Measurements from ENCODE around the gene STAC3.
A peak's percentile ranks its signal among the peaks of the same experiment; 100 is the strongest.

STAC3 gene

DNA sequence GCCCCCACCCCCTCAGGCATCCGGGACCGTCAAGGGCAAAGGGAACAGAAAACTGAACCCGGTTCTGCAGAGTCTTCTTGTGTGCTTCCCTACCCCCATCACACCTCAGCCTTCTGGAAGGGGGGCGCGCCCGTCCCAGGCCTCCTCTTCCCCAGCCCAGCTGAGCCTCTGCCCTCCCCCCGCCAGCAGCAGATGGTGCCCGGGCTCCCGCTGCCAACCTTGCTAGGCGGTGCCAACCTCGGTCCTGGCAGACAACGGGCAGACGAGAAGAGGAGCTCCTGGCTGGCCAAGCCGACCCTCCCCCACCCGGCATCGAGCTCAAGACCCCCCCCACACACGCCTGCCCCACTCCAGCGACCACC lies 8.7 kb downstream of the STAC3 start:
- TF ChIP-seq, protein P1, sequence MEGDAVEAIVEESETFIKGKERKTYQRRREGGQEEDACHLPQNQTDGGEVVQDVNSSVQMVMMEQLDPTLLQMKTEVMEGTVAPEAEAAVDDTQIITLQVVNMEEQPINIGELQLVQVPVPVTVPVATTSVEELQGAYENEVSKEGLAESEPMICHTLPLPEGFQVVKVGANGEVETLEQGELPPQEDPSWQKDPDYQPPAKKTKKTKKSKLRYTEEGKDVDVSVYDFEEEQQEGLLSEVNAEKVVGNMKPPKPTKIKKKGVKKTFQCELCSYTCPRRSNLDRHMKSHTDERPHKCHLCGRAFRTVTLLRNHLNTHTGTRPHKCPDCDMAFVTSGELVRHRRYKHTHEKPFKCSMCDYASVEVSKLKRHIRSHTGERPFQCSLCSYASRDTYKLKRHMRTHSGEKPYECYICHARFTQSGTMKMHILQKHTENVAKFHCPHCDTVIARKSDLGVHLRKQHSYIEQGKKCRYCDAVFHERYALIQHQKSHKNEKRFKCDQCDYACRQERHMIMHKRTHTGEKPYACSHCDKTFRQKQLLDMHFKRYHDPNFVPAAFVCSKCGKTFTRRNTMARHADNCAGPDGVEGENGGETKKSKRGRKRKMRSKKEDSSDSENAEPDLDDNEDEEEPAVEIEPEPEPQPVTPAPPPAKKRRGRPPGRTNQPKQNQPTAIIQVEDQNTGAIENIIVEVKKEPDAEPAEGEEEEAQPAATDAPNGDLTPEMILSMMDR (conservative IDR thresholded peaks at IDR 0.05; ENCODE audit: low read depth, low read length): no peak
- H3K4me3 ChIP-seq (ENCODE audit: low read depth, low read length): no peak overlapping the region
- DNase-seq (ENCODE audit: low read depth): no peak

DNA sequence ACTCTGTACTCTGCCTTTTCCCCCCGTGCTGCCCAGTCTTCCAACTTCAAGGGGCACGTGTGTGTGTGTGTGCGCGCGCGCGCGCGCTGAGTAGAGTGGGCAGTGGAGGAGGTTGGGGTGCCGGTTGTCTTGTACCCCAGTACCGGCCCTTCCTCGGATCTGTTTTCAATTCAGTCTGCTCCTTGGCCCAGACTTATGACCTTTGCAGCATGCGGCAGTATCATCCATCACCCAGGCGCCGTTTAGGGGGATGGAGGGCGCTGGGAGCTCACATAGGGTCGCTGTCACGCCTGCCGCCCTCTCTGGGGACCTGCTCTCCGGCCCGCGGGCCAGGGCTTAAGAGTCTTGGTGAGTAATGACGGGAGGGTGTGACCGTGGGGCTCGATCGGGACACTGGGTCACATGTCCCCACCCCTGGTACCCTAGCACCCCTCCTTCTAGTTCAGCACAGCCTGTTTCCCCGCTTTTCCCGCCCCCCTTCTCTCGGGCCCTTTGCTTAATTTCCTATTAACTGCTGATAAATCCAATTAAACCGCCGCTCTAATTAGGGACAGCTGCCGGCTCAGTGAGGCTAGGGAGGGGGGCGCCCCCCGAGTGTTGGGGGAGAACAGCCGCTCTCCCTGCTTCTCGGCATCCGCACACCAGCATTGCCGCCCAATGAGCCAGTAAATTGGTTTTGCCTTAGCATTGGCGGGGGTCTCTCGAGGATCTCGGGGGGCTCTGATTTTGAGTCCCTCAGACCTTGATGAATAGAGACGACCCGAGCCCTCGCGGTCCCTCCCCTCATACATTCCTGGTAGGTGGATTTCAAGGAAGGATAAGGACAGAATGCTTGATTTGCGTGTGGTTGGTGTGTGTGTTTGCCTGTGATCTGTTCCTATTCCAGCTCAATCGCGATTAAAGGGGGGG lies 9.3 kb downstream of the STAC3 start:
- TF ChIP-seq, protein P1 (conservative IDR thresholded peaks at IDR 0.05; ENCODE audit: low read depth, low read length): no peak
- DNase-seq (ENCODE audit: low read depth): no peak
- H3K4me3 ChIP-seq (ENCODE audit: low read depth, low read length): no peak overlapping the region

GRCh38 chr12:57240926-57241401 lies 10.0 kb downstream of the STAC3 start:
- TF ChIP-seq, protein P1 (conservative IDR thresholded peaks at IDR 0.05; ENCODE audit: low read depth, low read length): peak; percentile 4
- H3K4me3 ChIP-seq (ENCODE audit: low read depth, low read length): peak overlapping the region; percentile 62
- DNase-seq (ENCODE audit: low read depth): no peak

DNA sequence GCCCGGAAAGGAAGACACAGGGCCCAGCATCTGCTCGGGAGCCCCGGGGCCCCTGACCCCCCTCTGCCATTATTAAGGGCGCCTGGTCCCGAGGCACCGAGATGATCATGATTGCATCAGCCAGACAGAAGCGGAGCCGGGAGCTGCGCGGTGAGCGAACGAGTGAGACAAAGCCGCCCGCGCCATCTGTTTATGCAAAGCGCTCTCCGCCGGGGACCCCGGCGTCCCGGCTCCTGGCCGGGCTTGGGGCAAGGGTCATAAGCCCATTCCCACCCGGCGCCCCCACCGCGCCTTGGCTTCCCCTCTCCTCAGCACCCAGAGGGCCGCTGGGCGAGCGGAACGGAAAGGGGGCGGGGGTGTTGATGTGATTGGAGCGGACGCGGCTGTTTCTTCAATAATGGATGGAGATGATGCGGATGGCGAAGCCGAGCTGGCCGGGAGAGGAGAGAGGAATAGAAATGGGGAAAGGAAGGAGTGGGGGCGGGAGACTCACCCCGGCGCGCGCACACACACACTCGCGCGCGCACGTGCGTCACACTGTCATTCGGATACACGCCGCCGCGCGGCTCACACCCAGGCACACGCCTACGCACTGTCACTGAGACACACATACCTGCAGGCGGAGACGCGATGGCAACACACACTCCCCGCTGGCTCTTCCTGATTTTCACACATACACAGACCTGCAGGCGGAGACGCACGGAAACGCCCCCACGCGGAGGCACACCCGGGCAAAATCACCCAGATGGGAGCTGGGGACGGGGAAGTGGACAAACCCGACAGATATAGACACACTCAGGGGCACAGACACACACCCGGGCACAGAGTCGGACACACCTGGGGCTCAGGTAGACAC lies 10.7 kb downstream of the STAC3 start:
- TF ChIP-seq, protein P1 (conservative IDR thresholded peaks at IDR 0.05; ENCODE audit: low read depth, low read length): no peak
- peak; percentile 53 for DNase-seq (ENCODE audit: low read depth)
- peak overlapping the region; percentile 62 for H3K4me3 ChIP-seq (ENCODE audit: low read depth, low read length)

GRCh38 chr12:57239587-57240065 lies 11.4 kb downstream of the STAC3 start:
- no peak for DNase-seq (ENCODE audit: low read depth)
- TF ChIP-seq, protein P1 (conservative IDR thresholded peaks at IDR 0.05; ENCODE audit: low read depth, low read length): no peak
- H3K4me3 ChIP-seq (ENCODE audit: low read depth, low read length): peak overlapping the region; percentile 62

DNA sequence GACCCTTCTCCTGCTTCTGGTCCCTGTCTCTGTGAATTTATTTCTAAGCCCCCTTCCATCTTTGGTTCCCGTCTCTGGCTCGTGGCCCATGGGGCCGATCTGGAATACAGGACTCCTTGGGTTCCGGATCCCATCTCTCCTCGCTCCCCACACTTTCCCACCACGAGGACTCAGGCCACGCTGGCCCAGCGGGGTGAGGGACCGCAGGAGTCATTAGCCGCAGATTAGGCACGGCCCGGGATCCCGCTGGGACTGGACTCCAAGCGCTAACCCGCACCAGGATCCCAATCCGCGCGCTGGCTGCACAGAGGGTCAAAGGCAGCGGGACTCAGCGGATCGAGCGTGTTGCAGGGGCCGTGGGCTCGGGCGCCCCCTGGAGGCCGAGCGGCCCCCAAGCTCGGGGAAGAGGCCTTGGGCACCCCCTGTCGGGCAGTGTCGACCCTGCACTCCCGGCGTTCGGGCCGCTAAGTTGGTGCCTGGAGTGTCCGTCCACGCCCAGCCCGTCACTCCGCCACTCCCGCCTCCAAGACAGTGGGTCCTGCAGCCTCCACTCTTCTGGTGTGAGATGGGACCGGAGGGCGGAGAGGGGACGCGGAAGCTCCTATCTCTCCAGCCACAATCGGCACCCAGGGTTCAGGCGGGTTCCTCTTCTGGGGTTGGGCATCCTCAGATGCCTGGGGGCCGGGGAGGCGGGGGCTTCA lies 12.0 kb downstream of the STAC3 start:
- peak; percentile 88 for DNase-seq (ENCODE audit: low read depth)
- TF ChIP-seq, protein P1 (conservative IDR thresholded peaks at IDR 0.05; ENCODE audit: low read depth, low read length): peak; percentile 99
- peak overlapping the region; percentile 62 for H3K4me3 ChIP-seq (ENCODE audit: low read depth, low read length)

Measured in choroid plexus epithelial cell (primary cell).